M059J (cell line): ENCODE results near the gene PRPF40A. TPM values are rescaled to one million over a fixed set of nuclear protein-coding genes. Genes with fewer than 3 reads are reported as not detected.

Experiments used
- DNase-seq: peaks from one replicate; pipeline ENCODE4 v3.0.0-alpha.2; 2012; ENCODE audit warnings: low read depth
- total RNA-seq: library from RNA; depleted of rRNA; stranded (reverse); fragments of >200 nt; shearing (Covaris generic); gene quantifications from 2 replicates; pipeline ENCODE4 v1.2.3, GENCODE V29; 2014; rRNA removed

Gene PRPF40A
- total RNA-seq, 1 experiment from 2014 or later: 103 TPM

DNA sequence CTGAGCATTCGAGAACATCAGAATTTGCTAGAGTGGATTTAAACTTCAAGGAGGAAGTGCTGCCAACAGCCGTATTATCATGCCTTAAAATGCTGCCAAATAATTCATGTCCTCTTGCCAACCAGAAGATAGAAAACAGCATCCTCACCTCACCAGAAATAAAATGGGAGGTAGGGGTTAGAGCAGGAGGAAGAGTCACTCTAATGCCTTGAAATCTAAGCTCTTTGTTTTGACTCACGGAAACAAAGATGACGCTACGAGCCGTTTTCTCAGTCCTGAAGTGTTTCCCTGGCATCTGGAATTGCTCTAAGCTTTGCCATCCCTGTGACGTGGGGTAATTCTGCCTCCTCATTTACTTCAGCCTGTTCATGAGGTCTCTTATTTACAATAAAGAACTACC is 97.1 kb downstream of the PRPF40A start:
- no peak for DNase-seq

DNA sequence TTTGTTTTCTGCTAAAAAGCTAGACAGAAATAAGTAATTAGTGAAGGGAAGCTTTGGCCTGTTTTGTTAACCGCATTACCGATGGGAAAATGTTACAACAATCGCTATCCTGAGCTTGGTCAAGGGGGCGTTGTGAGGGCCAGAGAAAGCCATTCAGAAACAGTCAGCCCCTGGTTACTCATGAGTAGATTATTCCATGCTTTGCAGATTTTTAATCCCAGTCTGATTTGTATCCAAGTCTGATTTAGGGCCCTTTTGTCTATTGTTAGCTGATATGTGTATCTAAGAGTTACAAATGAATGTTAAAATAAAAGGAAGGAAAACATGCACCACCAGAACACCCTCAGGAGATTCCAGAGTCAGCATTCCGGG is 99.1 kb downstream of the PRPF40A start:
- no peak for DNase-seq

- DNase-seq: no peak
These were observed 99.6 kb downstream of the PRPF40A start for GRCh38 chr2:152617456-152618192.

GRCh38 chr2:152615177-152615576 is 102.1 kb downstream of the PRPF40A start:
- no peak for DNase-seq

GRCh38 chr2:152613235-152613634 is 104.0 kb downstream of the PRPF40A start:
- DNase-seq: no peak

DNA sequence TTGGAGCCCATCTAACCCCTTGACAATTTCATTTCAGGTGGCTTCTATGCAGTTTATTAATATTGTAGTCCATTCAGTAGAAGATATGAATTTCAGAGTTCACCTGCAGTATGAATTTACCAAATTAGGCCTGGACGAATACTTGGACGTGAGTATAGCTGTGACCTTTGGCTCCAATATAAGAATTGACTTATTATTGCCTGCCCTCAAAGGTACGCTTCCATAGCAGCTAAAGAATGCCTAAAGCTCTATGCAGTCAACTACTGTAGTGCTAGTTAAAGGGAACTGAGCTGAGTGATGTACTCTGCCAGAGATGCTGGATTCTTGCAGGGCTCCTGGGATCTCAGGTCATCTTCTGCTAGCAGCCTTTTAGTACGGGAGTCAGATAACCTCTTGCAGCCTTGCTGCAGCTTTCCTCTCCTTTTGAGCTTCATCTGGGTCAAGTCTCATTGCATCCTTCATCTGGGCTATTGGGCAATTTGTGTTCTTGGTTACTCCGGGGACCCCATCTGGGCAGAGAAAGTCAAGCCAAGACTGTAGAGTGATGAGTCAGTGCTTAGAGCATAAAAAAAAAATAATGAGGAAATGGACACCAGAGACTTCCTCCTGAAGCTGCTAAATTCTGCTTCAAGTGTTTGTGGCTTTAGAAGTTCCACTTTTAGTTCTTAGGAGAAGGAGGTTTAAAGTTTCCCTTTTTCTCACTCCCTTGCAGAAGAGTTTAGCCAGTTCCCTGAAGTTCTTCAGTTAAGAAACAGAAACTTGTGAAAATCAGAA is 105.6 kb downstream of the PRPF40A start:
- peak; percentile 50 for DNase-seq

DNA sequence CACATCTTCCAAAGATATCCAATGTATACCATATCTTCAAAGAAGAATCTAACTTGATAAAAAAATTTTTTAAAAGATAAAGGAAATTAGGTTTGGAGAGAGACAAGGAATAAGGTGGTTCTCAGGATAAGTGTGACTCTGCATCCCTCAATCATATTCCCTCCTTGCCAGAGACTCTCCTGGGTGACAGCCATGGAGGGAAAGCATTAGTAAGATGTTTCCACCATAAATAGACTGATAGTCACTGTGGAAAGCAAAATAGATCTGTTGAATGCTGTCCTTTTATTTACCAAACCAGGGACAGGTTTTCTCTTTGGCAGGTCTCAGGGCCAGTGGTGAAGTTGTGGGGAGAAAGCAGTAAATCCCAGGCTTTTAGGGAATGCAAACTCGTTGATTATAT is 107.6 kb downstream of the PRPF40A start:
- no peak for DNase-seq

GRCh38 chr2:152609154-152609553 is 108.1 kb downstream of the PRPF40A start:
- no peak for DNase-seq

DNA sequence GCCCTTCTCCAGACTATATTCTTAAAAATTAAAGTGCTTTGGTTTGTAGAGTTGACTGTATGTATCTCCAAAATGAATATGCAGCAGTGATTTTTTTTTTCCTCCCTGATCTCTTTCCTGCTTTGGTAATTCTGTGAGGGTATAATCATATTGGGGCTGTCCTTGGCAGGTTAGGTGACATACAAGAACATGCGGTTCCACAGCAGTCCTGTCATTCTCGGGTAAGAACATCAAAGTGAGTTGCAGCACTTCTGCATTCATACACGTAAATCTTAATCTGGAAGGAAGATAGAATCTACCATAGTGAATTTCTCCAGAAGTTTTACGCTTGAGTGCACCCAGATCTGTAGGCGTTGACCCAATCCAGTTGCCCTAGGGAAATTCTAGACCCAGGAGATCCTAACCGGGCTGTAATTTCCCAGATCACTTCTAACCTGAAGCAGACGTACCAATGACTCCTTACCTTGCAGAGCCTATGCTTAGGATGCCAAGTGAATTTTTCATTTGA is 109.4 kb downstream of the PRPF40A start:
- no peak for DNase-seq

GRCh38 chr2:152606941-152607340 is 110.3 kb downstream of the PRPF40A start:
- DNase-seq: no peak

GRCh38 chr2:152606081-152606480 is 111.2 kb downstream of the PRPF40A start:
- DNase-seq: no peak

DNA sequence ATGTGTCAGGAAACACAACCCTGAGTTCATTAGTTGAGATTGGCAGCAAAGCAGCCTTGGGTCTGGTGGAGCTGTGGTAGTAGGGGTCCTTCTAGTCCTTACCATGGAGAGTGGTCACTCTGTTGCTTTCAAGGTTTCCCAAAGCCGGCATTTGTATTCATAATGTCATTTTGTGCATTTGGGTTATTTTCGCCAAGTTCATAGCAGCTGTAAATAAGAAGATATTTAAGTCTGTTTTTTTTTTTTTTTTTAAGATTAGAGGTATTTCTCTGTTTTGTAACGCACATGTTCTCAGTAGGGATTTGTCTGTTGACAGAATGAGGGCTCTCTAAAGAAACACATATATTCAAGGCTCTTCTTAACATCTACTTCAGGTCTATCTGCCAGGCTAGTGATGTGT is 114.1 kb downstream of the PRPF40A start:
- DNase-seq: no peak

DNA sequence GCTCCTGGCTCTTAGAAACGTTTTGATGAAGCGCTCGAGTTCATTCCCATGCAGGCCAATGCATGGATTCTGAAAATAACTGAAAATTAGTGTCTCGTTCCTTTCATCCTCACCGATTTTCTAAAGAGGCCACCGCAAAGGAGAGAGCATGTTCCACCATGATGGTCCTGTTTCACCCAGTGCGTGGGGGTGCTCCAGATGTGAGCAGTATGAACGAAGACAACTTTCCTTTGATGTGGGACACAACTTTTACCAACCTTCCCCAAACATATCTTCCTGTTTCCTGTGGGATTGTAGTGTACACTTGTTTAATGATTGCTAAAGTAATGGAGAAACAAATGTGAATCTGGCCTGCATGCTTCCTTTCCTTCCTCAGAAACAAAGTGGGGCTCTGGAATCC is 114.5 kb downstream of the PRPF40A start:
- DNase-seq: no peak

Other genes with a start within 250 kb of the PRPF40A start
- gene ARL6IP6, start 1.2 kb upstream of the PRPF40A start, total RNA-seq: 53.6 and 66.7 TPM in 2 replicates